Esophagus squamous epithelium (tissue), 5 donors: Measurements from ENCODE around the gene BBS9. TPM values are rescaled to one million over a fixed set of nuclear protein-coding genes. Genes with fewer than 3 reads are reported as not detected.
"Not testable (repeated sequence)": the region's sequence is repeated elsewhere in the genome, so short reads cannot be mapped to it uniquely, and the experiment has no call there.

Experiments
- DNase-seq: peaks from one replicate; lab custom pipeline; 2025; lab: John Stamatoyannopoulos, UW
- H3K27ac ChIP-seq, 4 donors: fragments of 200-600 bp; sonication (generic); one replicate each; pipeline ENCODE4 v1.5.1; 2016 to 2019; ENCODE audit warnings: mild to moderate bottlenecking in 1 of 4
- H3K27me3 ChIP-seq, 4 donors: fragments of 200-600 bp; sonication (generic); 1 replicate in 3 of 4; 2 replicates in 1 of 4; pipeline versions ENCODE4 v1.5.1 to v1.6.0; 2017 to 2021; ENCODE audit warnings: antibody characterized with exemption in 1 of 4
- H3K36me3 ChIP-seq, 3 donors: fragments of 200-600 bp; sonication (generic); one replicate each; pipeline ENCODE4 v1.5.1; 2016 to 2019
- H3K4me1 ChIP-seq, 3 donors: fragments of 200-600 bp; sonication (generic); one replicate each; pipeline ENCODE4 v1.5.1; 2017 to 2019
- H3K4me3 ChIP-seq, 4 donors: fragments of 200-600 bp; sonication (generic); 1 replicate in 3 of 4; 2 replicates in 1 of 4; pipeline ENCODE4 v1.5.1; 2016 to 2019; ENCODE audit warnings: mild to moderate bottlenecking in 2 of 4, moderate library complexity in 1 of 4
- H3K9me3 ChIP-seq, 3 donors: fragments of 200-600 bp; sonication (generic); one replicate each; pipeline ENCODE4 v1.5.1; 2016 to 2019
- POLR2A ChIP-seq, 4 donors: fragments of 450-650 bp; IDR thresholded peaks; one replicate each; pipeline ENCODE4 v1.6.1; 2017; ENCODE audit warnings: antibody characterized with exemption in 4 of 4, mild to moderate bottlenecking in 4 of 4, moderate library complexity in 3 of 4
- WGBS, 2 donors: methylation state at CpG; one replicate each; pipeline ENCODE4 v1.1.5; 2018; 5-methylcytosine and 5-hydroxymethylcytosine counted together
- intact Hi-C: fragments of 100-400 bp; cut with DNase I; formaldehyde crosslinking; loops from one replicate; pipeline ENCODE4 v1.15.0; 2022
- total RNA-seq, 4 donors: library from RNA; depleted of rRNA; stranded (reverse); fragments of >200 nt; gene quantifications; one replicate each; pipeline ENCODE4 v1.1.0, GENCODE V29; 2016
- TF ChIP-seq, protein P1 (sequence below), 6 experiments: fragments of 450-650 bp in 4 of 6; fragments of 200-600 bp in 2 of 6; sonication (generic) in 2 of 6; IDR thresholded peaks; one replicate each; pipeline ENCODE4 v1.5.1; 2016 to 2019; ENCODE audit warnings: antibody characterized with exemption in 6 of 6, mild to moderate bottlenecking in 4 of 6, moderate library complexity in 4 of 6
- donor health status: DM: yes; HTN: yes; CAD: no.

The BBS9 gene
- total RNA-seq, 4 donors from 2014 or later: 4.8 to 16.8 (median 7.6) TPM

- intact Hi-C loops: no loop called here
- TF ChIP-seq, protein P1, sequence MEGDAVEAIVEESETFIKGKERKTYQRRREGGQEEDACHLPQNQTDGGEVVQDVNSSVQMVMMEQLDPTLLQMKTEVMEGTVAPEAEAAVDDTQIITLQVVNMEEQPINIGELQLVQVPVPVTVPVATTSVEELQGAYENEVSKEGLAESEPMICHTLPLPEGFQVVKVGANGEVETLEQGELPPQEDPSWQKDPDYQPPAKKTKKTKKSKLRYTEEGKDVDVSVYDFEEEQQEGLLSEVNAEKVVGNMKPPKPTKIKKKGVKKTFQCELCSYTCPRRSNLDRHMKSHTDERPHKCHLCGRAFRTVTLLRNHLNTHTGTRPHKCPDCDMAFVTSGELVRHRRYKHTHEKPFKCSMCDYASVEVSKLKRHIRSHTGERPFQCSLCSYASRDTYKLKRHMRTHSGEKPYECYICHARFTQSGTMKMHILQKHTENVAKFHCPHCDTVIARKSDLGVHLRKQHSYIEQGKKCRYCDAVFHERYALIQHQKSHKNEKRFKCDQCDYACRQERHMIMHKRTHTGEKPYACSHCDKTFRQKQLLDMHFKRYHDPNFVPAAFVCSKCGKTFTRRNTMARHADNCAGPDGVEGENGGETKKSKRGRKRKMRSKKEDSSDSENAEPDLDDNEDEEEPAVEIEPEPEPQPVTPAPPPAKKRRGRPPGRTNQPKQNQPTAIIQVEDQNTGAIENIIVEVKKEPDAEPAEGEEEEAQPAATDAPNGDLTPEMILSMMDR (IDR thresholded peaks at IDR 0.05): no peak
- TF ChIP-seq POLR2A (IDR thresholded peaks at IDR 0.05): no peak
- no peaks in the 10 kb centered on the region for H3K9me3 ChIP-seq
- no peaks in the 10 kb centered on the region for H3K27me3 ChIP-seq
- no peak overlapping the region for H3K27ac ChIP-seq
- DNase-seq: no peak
- H3K4me1 ChIP-seq: no peaks in the 10 kb centered on the region
- no peak overlapping the region for H3K4me3 ChIP-seq
- 88 to 94% methylated on average over 1 of the region's 1 CpG for WGBS, 2 donors
- no peaks in the 10 kb centered on the region for H3K36me3 ChIP-seq
Observed at GRCh38 chr7:33477719-33478480, 348.5 kb downstream of the BBS9 start.

DNA sequence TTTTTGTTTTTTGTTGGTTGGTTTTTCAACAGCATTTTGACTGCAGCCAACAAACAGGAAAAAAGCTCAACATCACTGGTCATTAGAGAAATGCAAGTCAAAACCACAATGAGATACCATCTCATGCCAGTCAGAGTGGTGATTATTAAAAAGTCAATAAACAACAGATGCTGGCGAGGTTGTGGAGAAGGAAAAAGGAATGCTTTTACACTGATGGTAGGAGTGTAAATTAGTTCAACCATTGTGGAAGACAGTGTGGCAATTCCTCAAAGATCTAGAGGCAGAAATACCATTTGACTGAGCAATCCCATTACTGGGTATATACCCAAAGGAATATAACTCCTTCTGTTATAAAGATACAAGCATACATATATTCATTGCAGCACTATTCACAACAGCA, 355.1 kb downstream of the BBS9 start:
- H3K4me1 ChIP-seq, H3K4me3 ChIP-seq, H3K27ac ChIP-seq, intact Hi-C loops, H3K36me3 ChIP-seq, H3K27me3 ChIP-seq, DNase-seq, H3K9me3 ChIP-seq: not testable (repeated sequence)
- WGBS, 2 donors: 78 to 96% methylated on average over 1 of the region's 1 CpG

GRCh38 chr7:33485747-33486493, 356.6 kb downstream of the BBS9 start:
- DNase-seq: no peak
- Histone ChIP-seq H3K27ac (no peak overlapping the region), H3K36me3 (no peaks in the 10 kb centered on the region), H3K9me3 (no peaks in the 10 kb centered on the region), H3K27me3 (no peaks in the 10 kb centered on the region), H3K4me1 (no peaks in the 10 kb centered on the region), H3K4me3 (no peak overlapping the region)
- TF ChIP-seq POLR2A (IDR thresholded peaks at IDR 0.05): no peak
- 68 to 71% methylated on average over 4 of the region's 4 CpGs for WGBS, 2 donors
- intact Hi-C loops: no loop called here

- intact Hi-C loops: no loop called here
- Histone ChIP-seq H3K27me3 (no peaks in the 10 kb centered on the region), H3K27ac (no peak overlapping the region), H3K4me3 (no peak overlapping the region), H3K36me3 (no peaks in the 10 kb centered on the region), H3K9me3 (no peaks in the 10 kb centered on the region), H3K4me1 (no peaks in the 10 kb centered on the region)
- whole genome bisulfite sequencing, 2 donors: 100% methylated on average over 1 of the region's 1 CpG
- no peak for DNase-seq
- no peak for TF ChIP-seq POLR2A (IDR thresholded peaks at IDR 0.05)
- TF ChIP-seq, protein P1 (IDR thresholded peaks at IDR 0.05): no peak
Observed at GRCh38 chr7:33486633-33487032, 357.3 kb downstream of the BBS9 start.

DNA sequence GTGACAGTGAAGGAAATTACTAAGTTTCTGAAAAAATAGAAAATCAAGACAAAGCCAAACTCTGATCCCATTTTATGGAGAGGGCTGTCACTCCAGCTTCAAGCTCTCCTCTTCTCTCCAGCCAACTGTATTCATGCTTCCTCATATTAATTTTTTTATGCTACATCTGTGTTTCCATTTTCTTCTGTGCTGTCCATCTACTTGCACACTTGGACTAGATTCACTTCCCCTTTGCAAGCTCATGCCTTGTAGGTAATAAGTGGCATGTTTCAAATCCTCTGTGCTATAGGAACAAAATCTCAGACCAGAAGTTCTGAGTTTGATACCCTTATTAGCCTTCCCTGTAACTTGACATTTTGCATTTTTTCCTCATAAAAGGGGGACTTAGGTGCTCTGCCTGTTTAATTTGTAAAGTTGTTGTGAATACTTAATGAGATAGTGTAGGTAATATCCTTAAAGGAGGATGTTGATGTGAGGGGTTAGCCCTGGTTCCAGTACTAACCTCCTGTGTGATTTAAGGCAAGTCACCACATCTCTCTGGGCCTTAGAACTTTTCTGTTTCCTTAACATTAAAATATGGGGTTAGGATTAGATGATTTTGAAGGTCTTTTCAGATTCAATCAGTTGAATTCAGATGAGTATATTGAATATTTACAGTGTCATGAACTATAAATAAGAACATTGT, 358.8 kb downstream of the BBS9 start:
- intact Hi-C loops: no loop called here
- no peak for TF ChIP-seq POLR2A (IDR thresholded peaks at IDR 0.05)
- TF ChIP-seq, protein P1 (IDR thresholded peaks at IDR 0.05): no peak
- H3K27me3 ChIP-seq: no peaks in the 10 kb centered on the region
- no peaks in the 10 kb centered on the region for H3K4me1 ChIP-seq
- H3K9me3 ChIP-seq: no peaks in the 10 kb centered on the region
- no peak overlapping the region for H3K27ac ChIP-seq
- no peak for DNase-seq
- no peak overlapping the region for H3K4me3 ChIP-seq
- H3K36me3 ChIP-seq: no peaks in the 10 kb centered on the region

DNA sequence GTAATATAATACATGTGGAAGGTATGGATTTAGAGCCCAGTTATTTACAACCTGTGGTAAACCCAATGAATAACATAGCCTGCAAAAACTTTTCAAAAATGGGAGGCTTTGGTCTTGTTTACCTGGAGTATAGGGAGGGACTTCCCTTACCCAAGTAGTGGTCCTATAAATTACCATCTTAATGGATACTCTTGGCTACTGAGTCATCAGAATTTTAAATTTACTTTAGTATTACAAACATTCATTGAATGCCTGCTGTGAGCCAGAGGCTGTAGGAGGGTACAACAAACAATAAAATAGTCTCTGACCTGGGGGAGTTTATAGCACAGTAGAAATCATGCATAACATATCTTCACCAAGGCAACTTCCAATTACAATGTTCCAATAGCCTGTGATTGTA, 365.1 kb downstream of the BBS9 start:
- TF ChIP-seq POLR2A (IDR thresholded peaks at IDR 0.05): no peak
- TF ChIP-seq, protein P1 (IDR thresholded peaks at IDR 0.05): no peak
- no peak for DNase-seq
- H3K9me3 ChIP-seq: no peaks in the 10 kb centered on the region
- H3K27ac ChIP-seq: no peak overlapping the region
- H3K27me3 ChIP-seq: no peaks in the 10 kb centered on the region
- intact Hi-C loops: no loop called here
- H3K4me3 ChIP-seq: no peak overlapping the region
- H3K36me3 ChIP-seq: no peaks in the 10 kb centered on the region
- no peaks in the 10 kb centered on the region for H3K4me1 ChIP-seq
